Measurements from ENCODE around the gene CASR. TPM values are rescaled to one million over a fixed set of nuclear protein-coding genes. Genes with fewer than 3 reads are reported as not detected.

CASR gene
- total RNA-seq, 2 experiments from 2014 or later = 0.04 TPM; not detected in 1

DNA sequence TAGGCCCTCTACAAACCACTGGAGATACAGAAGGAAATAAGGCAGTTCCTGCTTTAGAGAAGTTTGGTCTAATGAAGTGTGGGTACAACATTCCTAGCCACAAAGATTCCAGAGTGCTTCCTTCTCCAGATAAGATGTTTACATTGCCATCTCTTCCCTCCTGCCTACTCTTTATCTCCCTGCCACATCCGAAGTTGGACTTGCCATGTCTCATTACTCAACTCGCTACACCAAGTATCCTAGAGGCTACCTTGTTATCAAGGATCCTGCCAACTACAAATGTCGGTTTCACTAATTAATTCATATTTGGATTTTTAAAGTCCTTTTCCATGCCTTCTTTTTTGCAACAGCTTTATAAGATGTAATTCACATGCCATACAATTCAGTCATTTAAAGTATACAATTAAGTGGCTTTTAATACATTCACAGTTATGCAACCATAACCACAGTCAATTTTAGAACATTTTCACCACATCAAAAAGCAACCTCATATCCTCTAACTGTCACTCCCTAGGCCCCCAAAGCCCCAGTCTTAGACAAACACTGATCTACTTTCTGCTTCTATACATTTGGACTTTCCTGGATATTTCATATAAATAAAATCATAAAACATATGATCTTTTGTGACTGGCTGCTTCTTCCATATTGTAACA, 87.9 kb downstream of the CASR start:
- BruUV-seq (replicated peaks) = no TSS peak
- intact Hi-C loops (cut with micrococcal nuclease; ENCODE audit: unreplicated experiment) = no loop called here
- H3K4me3 ChIP-seq (ENCODE audit: low read depth, low read length, poor library complexity, severe bottlenecking) = no peak overlapping the region

GRCh38 chr3:122272879-122273278, 89.4 kb downstream of the CASR start:
- Histone ChIP-seq H3K4me3 (ENCODE audit: low read depth, low read length, poor library complexity, severe bottlenecking) (no peak overlapping the region), H3K9me3 (ENCODE audit: low read length) (no peaks in the 10 kb centered on the region), H3K36me3 (ENCODE audit: insufficient read depth, low read length) (no peaks in the 10 kb centered on the region), H3K79me2 (ENCODE audit: insufficient read depth, low read depth, low read length) (no peaks in the 10 kb centered on the region), H3K9me2 (ENCODE audit: insufficient read depth, low read length) (no peaks in the 10 kb centered on the region), H3K27ac (ENCODE audit: low read depth, low read length, poor library complexity, severe bottlenecking) (no peak overlapping the region), H3K4me1 (ENCODE audit: insufficient read depth, low read length, poor library complexity, severe bottlenecking) (peaks cover 28% of the 10 kb centered on the region), H4K20me1 (ENCODE audit: insufficient read depth, low read length) (no peaks in the 10 kb centered on the region), H3K4me2 (ENCODE audit: low read length) (peak overlapping the region; percentile 33; the same call in 1 of the 2 replicates), H2AFZ (ENCODE audit: low read length) (peak overlapping the region; percentile 20; the same call in 1 of the 2 replicates)
- POLR2A ChIA-PET = interaction anchor here (0.7 to 0.9 kb wide), 4 partner anchors 10 to 1612 kb away, joined by 3 to 4 read pairs (median 4); no protein-coding TSS in a partner anchor
- intact Hi-C loops (cut with micrococcal nuclease; ENCODE audit: unreplicated experiment) = no loop called here
- CTCF ChIA-PET (ENCODE audit: unreplicated experiment) = no interaction called here
- no peak for TF ChIP-seq EZH2phosphoT487 (IDR thresholded peaks at IDR 0.05; ENCODE audit: borderline replicate concordance, low read depth, low read length)
- TF ChIP-seq CTCF (conservative IDR thresholded peaks at IDR 0.05; ENCODE audit: low read length) = no peak
- no peak for DNase-seq (ENCODE audit: low spot score)
- BruUV-seq (replicated peaks) = no TSS peak

More for the DNA sequence above, 87.9 kb downstream of the CASR start:
- no peaks in the 10 kb centered on the region for H3K36me3 ChIP-seq (ENCODE audit: insufficient read depth, low read length)
- no peak overlapping the region for H3K27ac ChIP-seq (ENCODE audit: low read depth, low read length, poor library complexity, severe bottlenecking)
- TF ChIP-seq EZH2phosphoT487 (IDR thresholded peaks at IDR 0.05; ENCODE audit: borderline replicate concordance, low read depth, low read length) (no peak), CTCF (conservative IDR thresholded peaks at IDR 0.05; ENCODE audit: low read length) (no peak)
- no peak overlapping the region for H2AFZ ChIP-seq (ENCODE audit: low read length)
- no peaks in the 10 kb centered on the region for H3K79me2 ChIP-seq (ENCODE audit: insufficient read depth, low read depth, low read length)
- peaks cover 28% of the 10 kb centered on the region for H3K4me1 ChIP-seq (ENCODE audit: insufficient read depth, low read length, poor library complexity, severe bottlenecking)
- peak overlapping the region; percentile 14; the same call in 1 of the 2 replicates for H3K4me2 ChIP-seq (ENCODE audit: low read length)
- no peak for DNase-seq (ENCODE audit: low spot score)
- no peaks in the 10 kb centered on the region for H3K9me2 ChIP-seq (ENCODE audit: insufficient read depth, low read length)
- H3K9me3 ChIP-seq (ENCODE audit: low read length) = no peaks in the 10 kb centered on the region
- H4K20me1 ChIP-seq (ENCODE audit: insufficient read depth, low read length) = no peaks in the 10 kb centered on the region
- CTCF ChIA-PET (ENCODE audit: unreplicated experiment) = no interaction called here
- POLR2A ChIA-PET = no interaction called here

DNA sequence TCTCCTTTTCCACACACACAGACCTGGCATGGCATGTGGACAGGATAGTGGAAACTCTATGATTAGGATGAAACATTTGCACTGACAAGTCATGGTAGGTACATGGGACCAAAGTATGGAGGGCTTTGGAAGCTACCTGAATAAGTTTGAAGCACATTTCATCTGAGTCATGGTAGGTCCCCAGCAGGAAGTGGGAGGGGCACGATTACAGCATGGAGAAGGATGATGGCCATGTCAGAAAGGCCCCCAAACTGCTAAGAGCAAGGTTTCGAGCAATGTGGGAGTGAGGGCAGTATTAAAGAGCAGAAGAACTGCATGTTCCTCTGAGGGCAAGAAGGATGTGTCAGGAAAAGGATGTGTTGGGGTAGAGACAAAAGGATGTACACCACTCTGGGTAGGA, 90.0 kb downstream of the CASR start:
- intact Hi-C loops (cut with micrococcal nuclease; ENCODE audit: unreplicated experiment) = no loop called here
- Histone ChIP-seq H2AFZ (ENCODE audit: low read length) (peak overlapping the region; percentile 20; the same call in 1 of the 2 replicates), H3K9me3 (ENCODE audit: low read length) (no peaks in the 10 kb centered on the region), H3K4me1 (ENCODE audit: insufficient read depth, low read length, poor library complexity, severe bottlenecking) (peaks cover 28% of the 10 kb centered on the region), H3K79me2 (ENCODE audit: insufficient read depth, low read depth, low read length) (no peaks in the 10 kb centered on the region), H3K27ac (ENCODE audit: low read depth, low read length, poor library complexity, severe bottlenecking) (no peak overlapping the region), H3K4me3 (ENCODE audit: low read depth, low read length, poor library complexity, severe bottlenecking) (no peak overlapping the region), H3K4me2 (ENCODE audit: low read length) (no peak overlapping the region), H3K36me3 (ENCODE audit: insufficient read depth, low read length) (no peaks in the 10 kb centered on the region), H4K20me1 (ENCODE audit: insufficient read depth, low read length) (no peaks in the 10 kb centered on the region), H3K9me2 (ENCODE audit: insufficient read depth, low read length) (no peaks in the 10 kb centered on the region)
- TF ChIP-seq CTCF (conservative IDR thresholded peaks at IDR 0.05; ENCODE audit: low read length) (no peak), EZH2phosphoT487 (IDR thresholded peaks at IDR 0.05; ENCODE audit: borderline replicate concordance, low read depth, low read length) (no peak)
- ChIA-PET CTCF (ENCODE audit: unreplicated experiment) (no interaction called here), POLR2A (interaction anchor here (0.7 to 0.9 kb wide), 2 partner anchors 10 to 13 kb away, joined by 3 to 4 read pairs; no protein-coding TSS in a partner anchor)
- no peak for DNase-seq (ENCODE audit: low spot score)
- no TSS peak for BruUV-seq (replicated peaks)
